Measurements from ENCODE around the gene RNASEH2C. TPM values are rescaled to one million over a fixed set of nuclear protein-coding genes. Genes with fewer than 3 reads are reported as not detected.
"Not testable (repeated sequence)": the region's sequence is repeated elsewhere in the genome, so short reads cannot be mapped to it uniquely, and the experiment has no call there.

Gene RNASEH2C
- total RNA-seq, 1 experiment from 2014 or later = 80.2 TPM

- no peak for TF ChIP-seq CTCF (conservative IDR thresholded peaks at IDR 0.05; ENCODE audit: low read depth, low read length)
- no peak for TF ChIP-seq EZH2 (IDR thresholded peaks at IDR 0.05; ENCODE audit: borderline replicate concordance, low read depth, low read length, poor library complexity, severe bottlenecking)
- H3K27me3 ChIP-seq (replicated peaks; ENCODE audit: insufficient read depth, low read depth, low read length, poor library complexity) = no peaks in the 10 kb centered on the region
- H3K4me3 ChIP-seq (ENCODE audit: low read depth, low read length, poor library complexity, severe bottlenecking) = no peak overlapping the region
- POLR2A ChIA-PET (ENCODE audit: low non-redundant PET) = no interaction called here
- CTCF ChIA-PET = no interaction called here
- BruUV-seq (replicated peaks) = no TSS peak
- H3K4me1 ChIP-seq (ENCODE audit: insufficient read depth, low read length, poor library complexity, severe bottlenecking) = no peaks in the 10 kb centered on the region
- H3K9me3 ChIP-seq (ENCODE audit: low read depth, low read length, poor library complexity, severe bottlenecking) = no peaks in the 10 kb centered on the region
- no peak overlapping the region for H3K27ac ChIP-seq (ENCODE audit: low read depth, low read length, poor library complexity, severe bottlenecking)
- DNase-seq (ENCODE audit: low spot score) = no peak
- intact Hi-C loops (cut with micrococcal nuclease; ENCODE audit: unreplicated experiment) = no loop called here
- H3K36me3 ChIP-seq (ENCODE audit: insufficient read depth, low read length, poor library complexity, severe bottlenecking) = no peaks in the 10 kb centered on the region
Observed at GRCh38 chr11:65766535-65766934, 45.9 kb upstream of the RNASEH2C start.

DNA sequence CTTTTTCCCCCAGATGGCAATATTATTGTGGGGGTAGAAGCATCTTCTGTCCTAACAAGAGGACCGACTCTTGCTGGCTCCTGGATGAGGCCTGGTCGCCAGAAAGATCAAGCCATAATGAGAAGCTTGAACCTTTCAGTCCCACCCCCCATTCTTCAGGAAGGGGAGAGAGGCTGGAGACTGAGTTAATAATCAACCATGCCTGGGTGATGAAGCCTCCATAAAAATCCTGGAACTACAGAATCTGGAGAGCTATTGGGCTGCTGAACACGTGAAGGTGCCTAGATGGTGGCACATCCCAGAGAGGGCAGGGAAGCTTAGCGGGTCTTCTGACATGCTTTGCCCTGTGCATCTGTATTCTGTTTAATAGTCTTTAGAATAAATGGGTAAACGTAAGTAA lies 43.8 kb upstream of the RNASEH2C start:
- DNase-seq (ENCODE audit: low spot score) = no peak
- H3K9me3 ChIP-seq (ENCODE audit: low read depth, low read length, poor library complexity, severe bottlenecking) = no peaks in the 10 kb centered on the region
- H3K27ac ChIP-seq (ENCODE audit: low read depth, low read length, poor library complexity, severe bottlenecking) = no peak overlapping the region
- H3K4me3 ChIP-seq (ENCODE audit: low read depth, low read length, poor library complexity, severe bottlenecking) = no peak overlapping the region
- no TSS peak for BruUV-seq (replicated peaks)
- no peak for TF ChIP-seq CTCF (conservative IDR thresholded peaks at IDR 0.05; ENCODE audit: low read depth, low read length)
- no peak for TF ChIP-seq EZH2 (IDR thresholded peaks at IDR 0.05; ENCODE audit: borderline replicate concordance, low read depth, low read length, poor library complexity, severe bottlenecking)
- H3K4me1 ChIP-seq (ENCODE audit: insufficient read depth, low read length, poor library complexity, severe bottlenecking) = no peaks in the 10 kb centered on the region
- H3K27me3 ChIP-seq (replicated peaks; ENCODE audit: insufficient read depth, low read depth, low read length, poor library complexity) = no peaks in the 10 kb centered on the region
- intact Hi-C loops (cut with micrococcal nuclease; ENCODE audit: unreplicated experiment) = no loop called here
- ChIA-PET POLR2A (ENCODE audit: low non-redundant PET) (no interaction called here), CTCF (interaction anchor here (0.6 kb wide), 1 partner anchor 388 kb away, joined by 4 read pairs; no protein-coding TSS in a partner anchor)
- H3K36me3 ChIP-seq (ENCODE audit: insufficient read depth, low read length, poor library complexity, severe bottlenecking) = no peaks in the 10 kb centered on the region

DNA sequence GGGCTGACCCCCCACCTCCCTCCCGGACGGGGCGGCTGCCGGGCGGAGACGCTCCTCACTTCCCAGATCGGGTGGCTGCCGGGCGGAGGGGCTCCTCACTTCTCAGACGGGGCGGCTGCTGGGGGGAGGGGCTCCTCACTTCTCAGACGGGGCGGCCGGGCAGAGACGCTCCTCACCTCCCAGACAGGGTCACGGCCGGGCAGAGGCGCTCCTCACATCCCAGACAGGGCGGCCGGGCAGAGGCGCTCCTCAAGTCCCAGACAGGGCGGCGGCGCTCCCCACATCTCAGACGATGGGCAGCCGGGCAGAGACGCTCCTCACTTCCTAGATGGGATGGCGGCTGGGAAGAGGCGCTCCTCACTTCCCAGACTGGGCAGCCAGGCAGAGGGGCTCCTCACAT lies 42.2 kb upstream of the RNASEH2C start:
- H3K4me3 ChIP-seq (ENCODE audit: low read depth, low read length, poor library complexity, severe bottlenecking); H3K9me3 ChIP-seq (ENCODE audit: low read depth, low read length, poor library complexity, severe bottlenecking); CTCF ChIA-PET; H3K4me1 ChIP-seq (ENCODE audit: insufficient read depth, low read length, poor library complexity, severe bottlenecking); H3K27ac ChIP-seq (ENCODE audit: low read depth, low read length, poor library complexity, severe bottlenecking); DNase-seq (ENCODE audit: low spot score); H3K36me3 ChIP-seq (ENCODE audit: insufficient read depth, low read length, poor library complexity, severe bottlenecking); BruUV-seq (replicated peaks); intact Hi-C loops (cut with micrococcal nuclease; ENCODE audit: unreplicated experiment); POLR2A ChIA-PET (ENCODE audit: low non-redundant PET); H3K27me3 ChIP-seq (replicated peaks; ENCODE audit: insufficient read depth, low read depth, low read length, poor library complexity): not testable (repeated sequence)

- H3K27me3 ChIP-seq (replicated peaks; ENCODE audit: insufficient read depth, low read depth, low read length, poor library complexity); H3K4me1 ChIP-seq (ENCODE audit: insufficient read depth, low read length, poor library complexity, severe bottlenecking); intact Hi-C loops (cut with micrococcal nuclease; ENCODE audit: unreplicated experiment); POLR2A ChIA-PET (ENCODE audit: low non-redundant PET); H3K9me3 ChIP-seq (ENCODE audit: low read depth, low read length, poor library complexity, severe bottlenecking); H3K4me3 ChIP-seq (ENCODE audit: low read depth, low read length, poor library complexity, severe bottlenecking); DNase-seq (ENCODE audit: low spot score); CTCF ChIA-PET; H3K27ac ChIP-seq (ENCODE audit: low read depth, low read length, poor library complexity, severe bottlenecking); H3K36me3 ChIP-seq (ENCODE audit: insufficient read depth, low read length, poor library complexity, severe bottlenecking); BruUV-seq (replicated peaks): not testable (repeated sequence)
Observed at GRCh38 chr11:65762169-65762568, 41.6 kb upstream of the RNASEH2C start.

Measured in A673 (cell line).